OCI-LY7 (cell line): ENCODE data around the gene UFSP1. TPM values are rescaled to one million over a fixed set of nuclear protein-coding genes. Genes with fewer than 3 reads are reported as not detected.
"Not testable (repeated sequence)": the region's sequence is repeated elsewhere in the genome, so short reads cannot be mapped to it uniquely, and the experiment has no call there.

Source experiments
- Bru-seq: library from RNA; stranded (reverse); fragments of 400-500 nt; gene quantifications from one replicate; lab custom pipeline; 2021; lab: Mats Ljungman, UMichigan
- BruChase-seq, 2 experiments: library from RNA; stranded (reverse); fragments of 400-500 nt; gene quantifications; one replicate each; lab custom pipeline; 2021; lab: Mats Ljungman, UMichigan
- BruUV-seq: library from RNA; stranded (reverse); fragments of 400-500 nt; replicated peaks from 2 replicates; lab custom pipeline; 2021; lab: Mats Ljungman, UMichigan
- CTCF ChIA-PET: fragments of 300-600 bp; sonication (Branson Sonifier 250); formaldehyde crosslinking; loops from one replicate; lab custom pipeline; 2022; ENCODE audit warnings: antibody characterized with exemption; ENCODE audit not compliant: unreplicated experiment; lab: Charles Lee
- POLR2A ChIA-PET: fragments of 300-600 bp; sonication (Branson Sonifier 250); formaldehyde crosslinking; loops from one replicate; lab custom pipeline; 2022; ENCODE audit warnings: antibody characterized with exemption; lab: Charles Lee
- DNase-seq: peaks from one replicate; pipeline ENCODE4 v3.0.0-alpha.2; 2015; ENCODE audit warnings: low spot score
- H2AFZ ChIP-seq: fragments of 200-600 bp; sonication (generic), shearing (Covaris generic); 2 replicates; pipeline ENCODE4 v1.6.1; 2014; ENCODE audit warnings: mild to moderate bottlenecking, antibody characterized with exemption, low read length, moderate library complexity
- H3K27ac ChIP-seq: fragments of 200-600 bp; sonication (generic); 2 replicates; pipeline ENCODE4 v1.5.1; 2014; ENCODE audit warnings: mixed run types, low read depth, mild to moderate bottlenecking, moderate library complexity, low read length, inconsistent platforms; ENCODE audit not compliant: poor library complexity, severe bottlenecking
- H3K36me3 ChIP-seq: fragments of 200-600 bp; sonication (generic); 2 replicates; pipeline ENCODE4 v1.6.1; 2014; ENCODE audit warnings: mild to moderate bottlenecking, antibody characterized with exemption, low read length, moderate library complexity, mixed read lengths; ENCODE audit not compliant: insufficient read depth
- H3K4me1 ChIP-seq: fragments of 200-600 bp; sonication (generic); 2 replicates; pipeline ENCODE4 v1.5.1; 2014; ENCODE audit warnings: mild to moderate bottlenecking, low read length; ENCODE audit not compliant: insufficient read depth, poor library complexity, severe bottlenecking
- H3K4me2 ChIP-seq: fragments of 200-600 bp; sonication (generic); 2 replicates; pipeline ENCODE4 v1.6.1; 2014; ENCODE audit warnings: mild to moderate bottlenecking, low read length
- H3K4me3 ChIP-seq: fragments of 200-600 bp; sonication (generic); 2 replicates; pipeline ENCODE4 v1.5.1; 2014; ENCODE audit warnings: mild to moderate bottlenecking, low read depth, low read length; ENCODE audit not compliant: poor library complexity, severe bottlenecking
- H3K79me2 ChIP-seq: fragments of 200-600 bp; sonication (generic); 2 replicates; pipeline ENCODE4 v1.6.1; 2016; ENCODE audit warnings: low read depth, mild to moderate bottlenecking, low read length, moderate library complexity, mixed read lengths; ENCODE audit not compliant: insufficient read depth
- H3K9me2 ChIP-seq: fragments of 200-600 bp; sonication (generic); 2 replicates; pipeline ENCODE4 v1.6.1; 2016; ENCODE audit warnings: mild to moderate bottlenecking, low read length, mixed read lengths; ENCODE audit not compliant: insufficient read depth
- H3K9me3 ChIP-seq: fragments of 200-600 bp; sonication (generic); 2 replicates; pipeline ENCODE4 v1.6.1; 2014; ENCODE audit warnings: mild to moderate bottlenecking, mixed run types, low read length, mixed read lengths
- H4K20me1 ChIP-seq: fragments of 200-600 bp; sonication (generic); 2 replicates; pipeline ENCODE4 v1.6.1; 2014; ENCODE audit warnings: mild to moderate bottlenecking, antibody characterized with exemption, low read length, moderate library complexity, mixed read lengths; ENCODE audit not compliant: insufficient read depth
- CTCF ChIP-seq: fragments of 200-600 bp; sonication (generic); conservative IDR thresholded peaks from 2 replicates; pipeline ENCODE4 v1.5.1; 2014; ENCODE audit warnings: mild to moderate bottlenecking, antibody characterized with exemption, low read length, moderate library complexity, mixed read lengths
- EZH2phosphoT487 ChIP-seq: fragments of 200-600 bp; sonication (generic); IDR thresholded peaks from 2 replicates; pipeline ENCODE4 v1.6.1; 2018; ENCODE audit warnings: low read depth, borderline replicate concordance, mild to moderate bottlenecking, mixed run types, antibody characterized with exemption, low read length, moderate library complexity, mixed read lengths
- intact Hi-C: fragments of 100-400 bp; cut with micrococcal nuclease; formaldehyde crosslinking; loops from one replicate; pipeline ENCODE4 v1.10.0; 2022; ENCODE audit not compliant: unreplicated experiment
- long read RNA-seq: library from polyadenylated mRNA; stranded (forward); transcript quantifications from one replicate; pipeline ENCODE4 v2.0.0, GENCODE V29; 2022
- total RNA-seq, 2 experiments: library from RNA; depleted of rRNA in 1 of 2; stranded (reverse); fragments of >200 nt in 1 of 2; shearing (Covaris generic) in 1 of 2; gene quantifications; 2 replicates each; pipeline ENCODE4 v1.2.3, GENCODE V29; 2014 to 2022

The UFSP1 gene
- total RNA-seq (2014; rRNA removed; shearing (Covaris generic)) (2.8 and 4.9 TPM in 2 replicates), total RNA-seq (2022) (3.3 and 3.8 TPM in 2 replicates), Bru-seq, nascent RNA (percentile 49 among the genes with signal in this experiment), BruChase-seq, experiment 1, labeled RNA remaining after a 6-hour chase (not detected), BruChase-seq, experiment 2, labeled RNA remaining after a 2-hour chase (percentile 25 among the genes with signal in this experiment)
- long read RNA-seq, partial matches to known transcripts, result 0 of 1 reads
- long read RNA-seq, other reads (novel, unspliced or antisense), result 0 of 1 reads

GRCh38 chr7:100888988-100889750 lies at the start of gene UFSP1:
TSS of gene UFSP1 (minus strand) at chr7:100889715. CDS start at chr7:100889271, 444 bp downstream.
- peak within 1 kb of the TSS; percentile 68 for H2AFZ ChIP-seq
- peaks cover 49% of the 10 kb centered on the region for H3K36me3 ChIP-seq
- H3K9me3 ChIP-seq, result no peaks in the 10 kb centered on the region
- peak within 1 kb of the TSS; percentile 92 for H3K4me2 ChIP-seq
- H3K27ac ChIP-seq, result peak within 1 kb of the TSS; percentile 67
- peaks cover 41% of the 10 kb centered on the region for H3K4me1 ChIP-seq
- H3K9me2 ChIP-seq, result no peaks in the 10 kb centered on the region
- H3K79me2 ChIP-seq, result peaks cover 7% of the 10 kb centered on the region; the same call in 1 of the 2 replicates
- intact Hi-C loops, result loop anchor here (1.0 to 10.0 kb wide), 2 partner anchors 37 to 804 kb away; partner anchors contain the start of genes COPS6, SLC12A9 and ZNF3
- ChIA-PET CTCF (interaction anchor here (0.6 to 1.9 kb wide), 12 partner anchors 14 to 831 kb away, joined by 3 to 14 read pairs (median 5); partner anchors contain the start of genes GNB2, SRRT and TRIM56), POLR2A (interaction anchor here (0.5 to 4.9 kb wide), 15 partner anchors 12 to 1049 kb away, joined by 3 to 40 read pairs (median 3); partner anchors contain the start of genes FIS1, POP7, SLC12A9 and SRRT)
- DNase-seq, result no peak
- peak within 1 kb of the TSS; percentile 74 for H3K4me3 ChIP-seq
- H4K20me1 ChIP-seq, result peaks cover 16% of the 10 kb centered on the region
- BruUV-seq, result no TSS peak
- no peak for TF ChIP-seq EZH2phosphoT487
- TF ChIP-seq CTCF, result no peak

GRCh38 chr7:100936167-100936566 lies 46.7 kb upstream of the UFSP1 start:
- H3K4me3 ChIP-seq, H3K36me3 ChIP-seq, intact Hi-C loops, H3K79me2 ChIP-seq, H3K4me2 ChIP-seq, H3K9me2 ChIP-seq, H4K20me1 ChIP-seq, H3K4me1 ChIP-seq, BruUV-seq, H3K9me3 ChIP-seq, H3K27ac ChIP-seq, H2AFZ ChIP-seq, CTCF ChIA-PET, DNase-seq, POLR2A ChIA-PET: not testable (repeated sequence)

DNA sequence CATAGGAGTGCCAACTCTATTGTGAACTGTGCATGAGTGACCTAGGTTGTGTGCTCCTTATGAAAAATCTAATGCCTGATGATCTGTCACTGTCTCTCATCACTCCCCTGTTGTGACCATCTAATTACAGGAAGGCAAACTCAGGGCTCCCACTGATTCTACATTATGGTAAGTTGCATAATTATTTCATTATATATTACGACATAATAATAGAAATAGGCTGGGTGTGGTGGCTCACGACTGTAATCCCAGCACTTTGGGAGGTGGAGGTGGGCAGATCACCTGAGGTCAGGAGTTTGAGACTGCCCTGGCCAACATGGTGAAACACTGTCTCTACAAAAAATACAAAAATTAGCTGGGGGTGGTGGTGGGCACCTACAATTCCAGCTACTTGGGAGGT lies 45.9 kb upstream of the UFSP1 start:
- H3K9me2 ChIP-seq, CTCF ChIA-PET, H3K4me2 ChIP-seq, BruUV-seq, H3K79me2 ChIP-seq, H4K20me1 ChIP-seq, H2AFZ ChIP-seq, H3K27ac ChIP-seq, H3K9me3 ChIP-seq, H3K36me3 ChIP-seq, DNase-seq, H3K4me3 ChIP-seq, intact Hi-C loops, H3K4me1 ChIP-seq: not testable (repeated sequence)
- POLR2A ChIA-PET, result interaction anchor here (0.6 kb wide), 1 partner anchor 94 kb away, joined by 3 read pairs; no protein-coding TSS in a partner anchor
